Fibroblast of pulmonary artery (primary cell): ENCODE measurements around the gene ZBTB49.
A peak's percentile ranks its signal among the peaks of the same experiment; 100 is the strongest.

Experiments
- DNase-seq: peaks from one replicate; pipeline ENCODE4 v3.0.0-alpha.2; 2010; ENCODE audit warnings: low read depth
- H3K4me3 ChIP-seq: replicated peaks from 2 replicates; pipeline ENCODE4 v1.5.1; 2011; ENCODE audit warnings: low read depth, mild to moderate bottlenecking, control low read depth, low read length, moderate library complexity
- TF ChIP-seq, protein P1 (sequence below): IDR thresholded peaks from 2 replicates; pipeline ENCODE4 v1.5.1; 2011; ENCODE audit warnings: mild to moderate bottlenecking, control low read depth, low read length, inconsistent platforms; ENCODE audit errors: missing control alignments

ZBTB49 gene

DNA sequence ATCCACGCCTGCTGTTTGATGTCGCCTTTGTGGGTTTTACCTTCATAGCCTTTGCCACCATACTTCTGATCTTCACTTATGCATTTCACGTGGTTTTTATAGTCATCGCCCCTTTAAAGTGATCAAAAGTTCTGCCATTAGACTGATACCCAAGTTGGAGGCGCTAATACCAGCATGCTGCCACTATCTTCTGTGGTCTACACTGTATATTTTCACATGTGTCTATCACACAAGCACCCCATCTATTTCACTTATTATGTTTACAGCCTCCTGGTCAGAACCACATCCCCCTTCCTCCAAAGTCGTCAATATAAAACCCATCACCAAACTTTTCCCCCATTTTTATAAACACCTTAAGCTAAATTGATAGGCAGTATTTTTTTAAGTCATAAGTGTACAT is 8.3 kb upstream of the ZBTB49 start:
- H3K4me3 ChIP-seq: no peak overlapping the region
- TF ChIP-seq, protein P1, sequence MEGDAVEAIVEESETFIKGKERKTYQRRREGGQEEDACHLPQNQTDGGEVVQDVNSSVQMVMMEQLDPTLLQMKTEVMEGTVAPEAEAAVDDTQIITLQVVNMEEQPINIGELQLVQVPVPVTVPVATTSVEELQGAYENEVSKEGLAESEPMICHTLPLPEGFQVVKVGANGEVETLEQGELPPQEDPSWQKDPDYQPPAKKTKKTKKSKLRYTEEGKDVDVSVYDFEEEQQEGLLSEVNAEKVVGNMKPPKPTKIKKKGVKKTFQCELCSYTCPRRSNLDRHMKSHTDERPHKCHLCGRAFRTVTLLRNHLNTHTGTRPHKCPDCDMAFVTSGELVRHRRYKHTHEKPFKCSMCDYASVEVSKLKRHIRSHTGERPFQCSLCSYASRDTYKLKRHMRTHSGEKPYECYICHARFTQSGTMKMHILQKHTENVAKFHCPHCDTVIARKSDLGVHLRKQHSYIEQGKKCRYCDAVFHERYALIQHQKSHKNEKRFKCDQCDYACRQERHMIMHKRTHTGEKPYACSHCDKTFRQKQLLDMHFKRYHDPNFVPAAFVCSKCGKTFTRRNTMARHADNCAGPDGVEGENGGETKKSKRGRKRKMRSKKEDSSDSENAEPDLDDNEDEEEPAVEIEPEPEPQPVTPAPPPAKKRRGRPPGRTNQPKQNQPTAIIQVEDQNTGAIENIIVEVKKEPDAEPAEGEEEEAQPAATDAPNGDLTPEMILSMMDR: no peak
- DNase-seq: no peak

DNA sequence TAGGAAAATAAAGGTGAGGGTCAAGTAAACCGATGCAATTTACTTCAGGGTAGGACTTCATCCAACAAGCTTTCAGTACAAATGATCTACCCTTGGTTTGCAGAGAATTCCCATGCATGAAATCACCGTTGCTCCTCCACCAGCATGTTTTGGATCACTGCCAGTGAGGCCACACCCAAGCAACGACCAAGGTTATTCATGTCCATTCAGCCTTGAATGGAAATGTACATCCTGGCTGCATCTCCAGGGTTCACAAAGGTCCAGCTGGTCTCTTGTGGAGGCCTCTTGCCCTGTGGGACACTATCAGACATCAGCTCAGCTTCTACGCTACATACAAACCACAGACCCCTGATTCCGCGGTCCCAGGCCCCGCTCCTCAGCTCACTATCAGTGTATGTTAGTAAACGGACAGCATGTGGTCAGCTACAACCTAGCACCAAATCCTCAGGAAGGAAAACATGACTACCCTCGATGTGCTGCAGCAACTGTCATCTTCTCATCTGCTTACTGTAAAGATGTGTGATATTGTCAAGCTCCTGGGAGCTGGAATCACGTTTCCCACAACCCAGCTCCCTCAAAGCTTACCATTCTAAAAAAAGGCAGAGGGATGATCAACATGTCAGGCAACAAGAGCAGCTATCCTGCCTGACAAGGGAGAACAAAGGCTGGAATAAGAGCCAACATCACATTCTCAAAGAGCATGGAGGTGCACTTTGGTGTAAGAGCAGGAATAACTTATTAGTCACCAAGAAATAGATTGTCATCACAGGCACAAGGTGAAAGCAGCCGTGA is 5.0 kb upstream of the ZBTB49 start:
- DNase-seq: peak; percentile 55
- H3K4me3 ChIP-seq: no peak overlapping the region
- TF ChIP-seq, protein P1: no peak

DNA sequence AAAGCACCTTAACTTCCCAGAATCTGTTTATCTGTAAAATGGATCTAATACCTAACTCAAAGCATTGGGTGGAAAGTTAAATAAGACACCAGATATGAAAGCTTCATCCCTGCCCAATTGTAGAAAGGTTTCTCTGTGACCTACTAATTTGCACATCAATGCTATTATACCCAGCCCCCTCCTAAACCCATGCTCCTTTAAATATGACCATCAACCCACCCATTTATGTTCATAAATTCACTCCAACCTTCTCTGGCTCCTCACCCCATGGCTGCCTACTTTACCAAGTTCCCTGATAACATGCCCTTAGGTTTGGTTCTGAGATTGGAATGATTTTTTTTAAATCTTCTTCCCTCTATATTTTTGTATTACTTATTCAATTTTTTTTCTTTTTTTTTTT is 2.0 kb upstream of the ZBTB49 start:
- no peak overlapping the region for H3K4me3 ChIP-seq
- no peak for DNase-seq
- TF ChIP-seq, protein P1: no peak

DNA sequence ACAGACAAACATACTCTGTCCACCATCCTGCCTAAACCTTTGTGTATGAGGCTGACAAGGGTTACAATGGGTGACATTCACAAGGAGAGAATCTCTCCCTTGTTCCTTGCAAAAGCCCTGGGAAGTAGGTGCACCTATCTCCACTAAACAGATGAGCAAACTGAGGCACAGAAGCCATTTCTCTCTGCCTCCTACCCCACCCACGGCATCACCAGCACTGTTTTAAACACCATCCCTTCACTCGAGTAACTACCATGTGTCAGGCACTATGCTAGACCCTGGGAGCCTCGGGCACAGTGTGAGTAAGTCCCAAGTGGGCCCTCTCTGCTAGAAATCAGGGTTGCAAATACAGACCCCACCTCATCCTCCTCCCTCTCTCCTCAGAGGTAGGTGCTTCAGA is 996 bp upstream of the ZBTB49 start:
- TF ChIP-seq, protein P1: no peak
- DNase-seq: no peak

DNA sequence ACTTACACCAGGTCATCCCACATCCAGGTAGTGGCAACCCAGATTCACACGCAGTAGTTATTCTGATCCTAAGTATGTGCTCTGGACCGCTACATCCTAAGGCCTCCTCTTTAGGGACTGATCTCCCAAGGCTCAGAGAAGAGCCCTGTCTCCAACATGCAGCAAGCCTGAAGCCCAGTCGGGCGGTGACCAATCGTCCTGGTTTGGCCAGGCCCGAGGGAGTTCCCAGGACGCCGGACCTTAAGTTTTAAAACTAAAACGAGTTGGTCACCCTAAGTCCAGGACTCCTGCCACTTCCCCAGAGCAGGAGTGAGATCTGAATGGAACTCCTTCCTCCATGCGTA is 482 bp upstream of the ZBTB49 start:
- H3K4me3 ChIP-seq: peak overlapping the region; percentile 69
- DNase-seq: peak; percentile 19
- TF ChIP-seq, protein P1: no peak

More for the DNA sequence above, 996 bp upstream of the ZBTB49 start:
- peak overlapping the region; percentile 69 for H3K4me3 ChIP-seq

DNA sequence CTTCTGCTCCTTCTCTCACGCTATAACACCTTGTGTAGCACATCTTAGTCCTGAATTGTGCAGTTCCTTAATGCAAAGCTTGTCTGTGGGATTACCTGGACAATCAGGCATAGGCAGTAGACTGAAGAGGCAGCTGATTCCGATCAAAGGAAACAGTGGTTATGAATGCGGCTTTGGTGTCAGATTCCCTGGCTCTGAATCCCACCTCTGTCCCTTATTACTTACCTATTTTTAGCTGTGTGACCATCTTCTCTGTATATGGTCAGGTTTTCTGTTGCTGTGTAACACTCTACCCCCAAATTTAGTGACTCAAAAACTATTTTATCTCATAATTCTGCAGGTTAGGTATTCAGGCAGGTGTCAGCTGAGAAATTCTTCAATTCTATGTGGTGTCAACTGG is 3.2 kb downstream of the ZBTB49 start:
- no peak overlapping the region for H3K4me3 ChIP-seq
- TF ChIP-seq, protein P1: no peak
- no peak for DNase-seq

DNA sequence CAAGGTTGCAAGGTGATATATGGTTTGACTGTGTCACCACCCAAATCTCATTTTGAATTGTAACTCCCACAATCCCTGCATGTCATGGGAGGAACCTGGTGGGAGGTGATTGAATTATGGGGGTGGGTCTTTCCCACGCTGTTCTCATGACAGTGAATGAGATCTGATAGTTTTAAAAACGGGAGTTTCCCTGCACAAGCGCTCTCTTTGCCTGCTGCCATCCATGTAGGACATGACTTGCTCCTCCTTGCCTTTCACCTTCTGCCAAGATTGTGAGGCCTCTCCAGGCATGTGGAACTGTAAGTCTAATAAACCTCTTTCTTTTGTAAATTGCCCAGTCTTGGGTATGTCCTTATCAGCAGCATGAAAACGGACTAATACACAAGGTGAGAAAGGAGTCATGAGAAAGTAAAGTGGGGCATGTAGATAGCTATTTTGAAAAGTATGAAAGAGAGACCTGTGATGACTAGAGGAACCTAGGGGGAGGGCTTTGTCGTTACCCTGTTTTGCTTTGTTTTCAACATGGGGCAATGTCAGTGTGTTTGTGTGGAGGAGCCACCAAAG is 6.3 kb downstream of the ZBTB49 start:
- no peak for DNase-seq
- TF ChIP-seq, protein P1: no peak
- no peak overlapping the region for H3K4me3 ChIP-seq
